A673 (cell line): ENCODE results near the gene LNX1.

ENCODE experiments used
- EZH2 ChIP-seq: fragments of 200-600 bp; sonication (generic); IDR thresholded peaks from 2 replicates; pipeline ENCODE4 v1.6.1; 2017; ENCODE audit warnings: borderline replicate concordance, low read depth, mild to moderate bottlenecking, mixed read lengths, antibody characterized with exemption, low read length; ENCODE audit not compliant: poor library complexity, severe bottlenecking
- TF ChIP-seq, protein P1 (sequence below): fragments of 300-800, 200-600 bp; sonication (generic); conservative IDR thresholded peaks from 2 replicates; pipeline ENCODE4 v1.5.1; 2017; ENCODE audit warnings: low read depth, mild to moderate bottlenecking, antibody characterized with exemption, low read length, moderate library complexity, mixed read lengths

DNA sequence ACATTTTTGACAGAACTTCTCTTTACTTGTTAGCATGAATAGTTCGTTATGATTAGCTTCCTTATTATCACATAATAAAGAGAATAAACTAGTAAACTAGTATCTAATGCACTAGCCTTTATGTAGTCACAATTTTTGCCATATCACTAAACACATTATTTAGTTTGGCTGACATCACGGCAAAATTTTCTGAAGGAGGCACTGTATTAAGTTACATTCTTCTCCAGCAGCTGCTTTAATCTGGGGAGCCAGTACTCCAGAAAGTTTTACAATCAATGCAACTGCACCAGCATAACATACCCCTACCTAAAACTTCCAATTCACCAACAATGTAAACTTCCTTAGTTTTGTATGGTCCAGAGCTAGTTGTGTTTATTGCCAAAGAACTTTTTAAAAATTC, 126.0 kb downstream of the LNX1 start:
- TF ChIP-seq, protein P1, sequence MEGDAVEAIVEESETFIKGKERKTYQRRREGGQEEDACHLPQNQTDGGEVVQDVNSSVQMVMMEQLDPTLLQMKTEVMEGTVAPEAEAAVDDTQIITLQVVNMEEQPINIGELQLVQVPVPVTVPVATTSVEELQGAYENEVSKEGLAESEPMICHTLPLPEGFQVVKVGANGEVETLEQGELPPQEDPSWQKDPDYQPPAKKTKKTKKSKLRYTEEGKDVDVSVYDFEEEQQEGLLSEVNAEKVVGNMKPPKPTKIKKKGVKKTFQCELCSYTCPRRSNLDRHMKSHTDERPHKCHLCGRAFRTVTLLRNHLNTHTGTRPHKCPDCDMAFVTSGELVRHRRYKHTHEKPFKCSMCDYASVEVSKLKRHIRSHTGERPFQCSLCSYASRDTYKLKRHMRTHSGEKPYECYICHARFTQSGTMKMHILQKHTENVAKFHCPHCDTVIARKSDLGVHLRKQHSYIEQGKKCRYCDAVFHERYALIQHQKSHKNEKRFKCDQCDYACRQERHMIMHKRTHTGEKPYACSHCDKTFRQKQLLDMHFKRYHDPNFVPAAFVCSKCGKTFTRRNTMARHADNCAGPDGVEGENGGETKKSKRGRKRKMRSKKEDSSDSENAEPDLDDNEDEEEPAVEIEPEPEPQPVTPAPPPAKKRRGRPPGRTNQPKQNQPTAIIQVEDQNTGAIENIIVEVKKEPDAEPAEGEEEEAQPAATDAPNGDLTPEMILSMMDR: no peak
- no peak for TF ChIP-seq EZH2
